Measurements from ENCODE around the gene KRTAP1-4.
"Not testable (repeated sequence)": the region's sequence is repeated elsewhere in the genome, so short reads cannot be mapped to it uniquely, and the experiment has no call there.

KRTAP1-4 gene

GRCh38 chr17:41029633-41030245 lies at the start of gene KRTAP1-4:
TSS of gene KRTAP1-4 (minus strand) at chr17:41030195. CDS start at chr17:41030078, 117 bp downstream.
- DNase-seq = no peak

- DNase-seq = no peak
Observed at GRCh38 chr17:41076788-41077187, 46.8 kb upstream of the KRTAP1-4 start.

- DNase-seq = peak; percentile 6
Observed at GRCh38 chr17:41073676-41074075, 43.7 kb upstream of the KRTAP1-4 start.

- no peak for DNase-seq
Observed at GRCh38 chr17:41071606-41072360, 41.8 kb upstream of the KRTAP1-4 start.

- no peak for DNase-seq
Observed at GRCh38 chr17:41069031-41069430, 39.0 kb upstream of the KRTAP1-4 start.

GRCh38 chr17:41067281-41067680 lies 37.3 kb upstream of the KRTAP1-4 start:
- no peak for DNase-seq

- DNase-seq = no peak
Observed at GRCh38 chr17:41065829-41066624, 36.0 kb upstream of the KRTAP1-4 start, which contains the start of gene KRTAP2-4. TSS of gene KRTAP2-4 (minus strand) at chr17:41065879. CDS start at chr17:41065845, 34 bp downstream.

GRCh38 chr17:41065016-41065689 lies 35.2 kb upstream of the KRTAP1-4 start:
- DNase-seq = not testable (repeated sequence)

GRCh38 chr17:41064301-41064700 lies 34.3 kb upstream of the KRTAP1-4 start:
- DNase-seq = peak; percentile 14

GRCh38 chr17:41063449-41063848 lies 33.5 kb upstream of the KRTAP1-4 start:
- no peak for DNase-seq

GRCh38 chr17:41061964-41062363 lies 32.0 kb upstream of the KRTAP1-4 start:
- DNase-seq = no peak

- no peak for DNase-seq
Observed at GRCh38 chr17:41060052-41060604, 30.1 kb upstream of the KRTAP1-4 start, which contains the start of gene KRTAP2-3. TSS of gene KRTAP2-3 (minus strand) at chr17:41060114. CDS start at chr17:41060050, 64 bp downstream.

- DNase-seq = not testable (repeated sequence)
Observed at GRCh38 chr17:41059276-41060051, 29.5 kb upstream of the KRTAP1-4 start.

GRCh38 chr17:41058741-41059140 lies 28.7 kb upstream of the KRTAP1-4 start:
- DNase-seq = no peak

GRCh38 chr17:41057547-41057946 lies 27.6 kb upstream of the KRTAP1-4 start:
- no peak for DNase-seq

- DNase-seq = not testable (repeated sequence)
Observed at GRCh38 chr17:41055130-41055529, 25.1 kb upstream of the KRTAP1-4 start, which contains the start of gene KRTAP2-2. TSS of gene KRTAP2-2 (minus strand) at chr17:41055230. CDS start at chr17:41055211, 19 bp downstream.

- not testable (repeated sequence) for DNase-seq
Observed at GRCh38 chr17:41054556-41054955, 24.6 kb upstream of the KRTAP1-4 start.

- DNase-seq = no peak
Observed at GRCh38 chr17:41054025-41054424, 24.0 kb upstream of the KRTAP1-4 start.

- no peak for DNase-seq
Observed at GRCh38 chr17:41052566-41052965, 22.6 kb upstream of the KRTAP1-4 start.

- DNase-seq = no peak
Observed at GRCh38 chr17:41049110-41049509, 19.1 kb upstream of the KRTAP1-4 start.

- DNase-seq = no peak
Observed at GRCh38 chr17:41048441-41048840, 18.4 kb upstream of the KRTAP1-4 start.

Data from DMS79 (cell line).